NCI-H1694 (cell line): ENCODE data around the gene POMC.
"Not testable (repeated sequence)": the region's sequence is repeated elsewhere in the genome, so short reads cannot be mapped to it uniquely, and the experiment has no call there.

Source experiments
- DNase-seq: peaks from one replicate; lab custom pipeline; 2025; lab: John Stamatoyannopoulos, UW

Gene POMC

GRCh38 chr2:25132299-25132635, 36.1 kb downstream of the POMC start:
- DNase-seq: no peak

GRCh38 chr2:25131567-25132298, 36.6 kb downstream of the POMC start:
- DNase-seq: no peak

GRCh38 chr2:25131253-25131566, 37.2 kb downstream of the POMC start:
- no peak for DNase-seq

- DNase-seq: no peak
Measured at GRCh38 chr2:25129901-25130520, 38.4 kb downstream of the POMC start.

- DNase-seq: no peak
Measured at GRCh38 chr2:25127646-25128045, 40.7 kb downstream of the POMC start.

GRCh38 chr2:25127071-25127470, 41.3 kb downstream of the POMC start:
- DNase-seq: not testable (repeated sequence)

GRCh38 chr2:25125976-25126375, 42.4 kb downstream of the POMC start:
- no peak for DNase-seq

GRCh38 chr2:25125189-25125588, 43.2 kb downstream of the POMC start:
- DNase-seq: no peak

- DNase-seq: no peak
Measured at GRCh38 chr2:25123682-25124081, 44.7 kb downstream of the POMC start.

GRCh38 chr2:25122367-25122766, 46.0 kb downstream of the POMC start:
- no peak for DNase-seq

- DNase-seq: no peak
Measured at GRCh38 chr2:25119263-25119662, 49.1 kb downstream of the POMC start.

- DNase-seq: no peak
Measured at GRCh38 chr2:25116956-25117355, 51.4 kb downstream of the POMC start.

- no peak for DNase-seq
Measured at GRCh38 chr2:25115902-25116301, 52.5 kb downstream of the POMC start.

- no peak for DNase-seq
Measured at GRCh38 chr2:25115249-25115883, 53.0 kb downstream of the POMC start.

GRCh38 chr2:25112113-25112512, 56.3 kb downstream of the POMC start:
- DNase-seq: no peak
